HG02943 (cell line): Measurements from ENCODE around the gene NR6A1.
"Not testable (repeated sequence)": the region's sequence is repeated elsewhere in the genome, so short reads cannot be mapped to it uniquely, and the experiment has no call there.

ENCODE experiments used
- ATAC-seq: cut with Tn5 transposase; IDR thresholded peaks from one replicate; pipeline ENCODE4 v1.9.1; 2021; ENCODE audit warnings: mild to moderate bottlenecking, low read depth, moderate library complexity; ENCODE audit not compliant: unreplicated experiment

NR6A1 gene

GRCh38 chr9:124761710-124762109, 9.4 kb downstream of the NR6A1 start:
- ATAC-seq = no peak

DNA sequence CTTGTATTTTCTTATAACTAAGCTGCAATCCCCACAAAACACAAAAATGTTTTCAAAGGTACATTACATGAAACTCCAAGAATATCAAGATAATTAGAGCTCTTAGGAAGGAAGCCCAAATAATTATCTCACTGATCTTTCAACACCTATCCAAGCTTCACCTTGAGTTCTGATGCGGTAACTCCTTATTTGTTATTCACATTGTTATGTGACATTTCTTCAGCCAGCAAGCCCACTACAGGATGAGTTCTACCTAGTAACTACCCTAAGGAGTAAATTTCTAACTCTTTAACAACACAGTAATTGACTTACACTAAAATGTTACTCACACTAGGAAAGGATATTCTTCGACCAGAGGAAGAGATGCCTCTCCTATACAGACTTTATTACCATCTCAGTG, 9.9 kb downstream of the NR6A1 start:
- ATAC-seq = no peak

DNA sequence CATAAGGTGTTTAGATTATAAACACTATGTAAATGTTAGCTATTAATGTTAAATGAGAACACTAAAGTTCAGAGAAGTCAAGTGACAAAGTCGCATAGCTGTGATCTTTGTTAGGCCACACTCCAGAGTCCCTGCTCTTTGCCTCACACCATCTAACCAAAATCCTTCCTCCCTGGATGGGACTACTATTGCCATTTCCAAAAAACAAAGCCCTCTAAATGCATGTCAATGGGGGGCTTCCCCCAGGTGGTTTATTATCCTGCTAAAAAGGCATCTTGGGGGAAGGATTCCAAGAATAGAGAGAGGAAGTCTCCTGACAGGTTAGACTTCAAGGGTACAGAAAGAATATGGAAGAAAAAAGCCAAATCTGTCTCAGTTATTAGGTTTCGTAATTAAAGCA, 10.4 kb downstream of the NR6A1 start:
- ATAC-seq = no peak

DNA sequence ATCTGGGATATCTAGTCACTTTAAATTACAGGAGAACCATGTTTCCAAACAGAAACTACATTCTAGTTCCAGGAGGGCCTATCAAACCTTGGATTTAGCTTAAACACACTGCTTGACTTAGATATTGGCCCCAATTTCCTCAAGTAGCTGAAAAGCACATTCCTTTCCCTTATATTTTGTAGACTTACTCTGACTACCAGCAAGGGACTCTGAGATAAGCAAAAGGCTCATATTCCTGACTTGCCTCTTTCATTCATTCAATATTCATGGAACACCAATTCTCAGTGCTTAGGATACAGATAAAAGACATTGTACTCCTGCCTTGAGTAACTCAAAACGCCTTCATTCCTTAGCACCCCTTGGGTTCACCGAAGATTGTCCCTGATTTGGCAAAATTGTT, 11.8 kb downstream of the NR6A1 start:
- ATAC-seq = no peak

DNA sequence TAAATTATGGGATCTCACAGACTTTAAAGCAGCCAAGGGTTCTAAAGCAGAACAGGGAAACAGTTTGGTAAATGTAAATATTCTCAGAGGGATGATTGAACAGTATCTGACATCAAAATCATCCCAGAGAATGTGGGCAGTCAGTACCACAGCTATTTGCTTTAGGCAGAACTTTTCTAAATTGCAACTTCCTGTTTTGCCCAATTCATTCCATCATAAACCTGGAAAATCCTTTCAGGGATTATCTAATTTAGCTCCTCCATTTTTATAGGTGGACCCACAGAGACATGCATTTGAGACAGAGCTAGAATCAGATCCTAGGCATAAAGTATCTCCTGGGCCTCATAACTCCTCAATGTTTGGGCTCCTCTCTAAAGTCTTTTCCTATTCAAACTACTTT, 12.4 kb downstream of the NR6A1 start:
- ATAC-seq = no peak

GRCh38 chr9:124758061-124758460, 13.1 kb downstream of the NR6A1 start:
- ATAC-seq = no peak

DNA sequence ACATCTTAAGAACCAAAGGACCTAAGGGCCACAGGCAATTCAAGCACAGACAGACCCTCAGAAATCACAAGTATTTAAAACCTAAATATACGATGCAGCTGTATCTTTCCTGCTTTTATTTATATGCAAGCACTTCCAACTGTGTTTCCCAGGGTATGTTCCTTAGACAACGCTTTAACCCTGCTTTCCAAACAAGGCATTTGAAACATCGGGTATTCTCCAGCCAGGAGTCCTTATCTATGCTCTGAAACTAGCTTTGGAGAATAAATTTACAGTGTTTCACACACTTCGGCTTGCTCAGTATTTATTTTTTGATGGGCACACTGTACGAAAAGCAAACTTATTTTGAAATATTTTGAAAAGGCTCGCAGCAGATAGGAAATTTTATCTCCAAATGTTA, 13.5 kb downstream of the NR6A1 start:
- ATAC-seq = no peak

GRCh38 chr9:124756011-124756410, 15.1 kb downstream of the NR6A1 start:
- ATAC-seq = no peak

DNA sequence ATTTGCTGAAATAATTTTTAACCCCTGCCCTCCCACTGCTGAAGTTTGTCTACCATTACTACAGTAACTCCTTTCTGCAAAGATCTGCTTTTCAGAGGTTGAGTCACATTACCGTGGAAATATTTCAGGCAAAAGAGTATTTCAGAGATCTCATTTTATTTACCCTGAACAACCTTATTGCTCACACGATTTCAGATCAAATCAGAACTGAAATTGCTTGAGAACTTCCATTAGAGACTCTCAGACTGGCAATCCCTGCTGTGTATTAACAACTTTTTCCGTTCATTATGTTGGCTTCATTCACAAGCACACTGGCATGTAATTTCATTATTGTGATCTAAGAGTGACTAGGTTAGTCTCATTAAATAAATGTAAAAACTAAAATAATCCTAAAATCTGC, 16.1 kb downstream of the NR6A1 start:
- no peak for ATAC-seq

GRCh38 chr9:124754289-124754688, 16.8 kb downstream of the NR6A1 start:
- ATAC-seq = no peak

- ATAC-seq = no peak
These were observed 18.1 kb downstream of the NR6A1 start for GRCh38 chr9:124752967-124753366.

DNA sequence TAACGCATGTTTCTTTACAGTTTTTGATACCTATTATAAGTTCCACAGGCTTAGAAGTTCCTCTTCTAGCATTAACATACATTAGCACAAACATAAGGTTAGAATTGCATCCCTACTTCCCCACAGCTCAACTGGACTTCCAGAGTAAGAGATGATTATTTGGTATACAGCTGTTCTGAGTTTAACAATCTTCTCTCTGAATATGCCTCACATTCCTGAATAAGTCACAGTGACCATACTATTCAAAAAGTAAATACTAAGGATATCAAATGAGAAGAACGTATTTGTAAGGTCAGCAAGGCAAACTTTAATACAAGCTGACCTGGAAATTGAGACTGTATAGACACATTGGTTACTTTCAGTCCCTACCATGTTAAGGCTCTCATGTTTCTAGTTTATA, 21.3 kb downstream of the NR6A1 start:
- no peak for ATAC-seq

DNA sequence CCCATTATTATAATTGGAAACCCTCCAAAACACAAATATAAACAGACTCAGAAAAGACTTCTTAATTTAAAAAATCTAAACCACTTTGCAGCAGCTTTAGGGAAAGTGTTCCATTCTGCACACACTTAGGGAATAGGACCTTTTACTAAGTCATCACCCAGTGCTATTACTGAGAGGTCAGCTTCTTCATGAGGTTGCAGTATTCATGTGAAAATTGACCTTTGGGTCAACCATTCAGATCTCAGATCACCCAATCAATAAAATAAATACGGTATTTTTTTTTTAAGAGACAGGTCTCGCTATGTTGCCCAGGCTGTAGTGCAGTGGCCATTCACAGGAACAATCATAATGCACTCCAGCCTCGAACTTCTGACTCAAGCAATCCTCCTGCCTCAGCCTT, 21.8 kb downstream of the NR6A1 start:
- no peak for ATAC-seq

DNA sequence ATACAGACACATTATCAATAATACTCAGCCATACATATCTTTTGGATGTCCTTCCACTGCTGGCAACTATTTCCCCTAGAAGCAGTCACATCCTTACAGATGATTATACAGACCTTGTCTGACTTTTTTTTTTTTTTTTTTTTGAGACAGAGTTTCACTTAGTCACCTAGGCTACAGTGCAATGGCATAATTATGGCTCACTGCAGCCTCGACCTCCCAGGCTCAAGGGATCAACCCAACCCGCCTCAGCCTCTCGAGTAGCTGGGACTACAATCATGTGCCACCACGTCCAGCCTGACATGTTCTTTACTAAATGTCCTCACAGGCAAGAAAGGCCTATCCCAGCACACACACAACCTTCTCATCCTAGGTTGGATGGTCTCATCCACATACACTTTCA, 24.0 kb downstream of the NR6A1 start:
- ATAC-seq = no peak

- ATAC-seq = no peak
These were observed 27.3 kb downstream of the NR6A1 start for GRCh38 chr9:124743686-124744348.

DNA sequence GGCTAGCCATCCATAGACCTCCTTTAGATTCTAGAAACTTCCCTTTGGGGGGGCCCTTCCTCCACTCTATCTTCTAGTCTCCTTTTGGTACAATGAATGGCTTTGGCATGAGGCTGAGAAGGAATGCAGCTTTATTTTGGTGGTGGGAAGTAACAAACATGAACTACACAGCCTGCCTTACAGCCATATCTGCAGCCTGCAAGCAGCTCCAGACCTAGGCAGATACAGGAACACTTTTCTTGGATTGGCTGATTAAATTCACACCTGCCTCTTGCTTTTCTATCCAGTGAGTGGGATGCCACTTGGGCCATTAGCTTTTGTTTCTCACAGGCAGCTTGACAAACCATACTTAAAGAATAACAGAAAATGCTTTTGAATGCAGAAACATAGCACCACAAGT, 28.2 kb downstream of the NR6A1 start:
- ATAC-seq = no peak

DNA sequence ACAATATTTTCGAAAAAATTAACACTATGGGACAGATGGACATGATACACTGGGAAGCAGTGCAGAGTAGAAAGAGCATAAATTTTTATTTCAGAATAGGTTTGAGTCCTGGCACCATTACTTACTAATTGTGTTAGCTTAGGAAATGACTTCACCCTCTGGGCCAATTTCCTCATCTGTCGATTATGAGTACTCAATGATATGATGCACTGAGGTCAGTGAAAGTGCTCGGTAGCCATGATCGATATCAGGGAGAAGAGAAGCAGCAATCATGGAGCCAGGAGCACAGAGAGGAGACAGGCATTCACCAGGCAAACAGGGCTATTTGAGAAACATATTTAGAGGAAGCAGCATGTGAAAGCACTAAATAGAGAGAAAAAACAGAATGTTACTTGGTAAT, 29.4 kb downstream of the NR6A1 start:
- no peak for ATAC-seq

DNA sequence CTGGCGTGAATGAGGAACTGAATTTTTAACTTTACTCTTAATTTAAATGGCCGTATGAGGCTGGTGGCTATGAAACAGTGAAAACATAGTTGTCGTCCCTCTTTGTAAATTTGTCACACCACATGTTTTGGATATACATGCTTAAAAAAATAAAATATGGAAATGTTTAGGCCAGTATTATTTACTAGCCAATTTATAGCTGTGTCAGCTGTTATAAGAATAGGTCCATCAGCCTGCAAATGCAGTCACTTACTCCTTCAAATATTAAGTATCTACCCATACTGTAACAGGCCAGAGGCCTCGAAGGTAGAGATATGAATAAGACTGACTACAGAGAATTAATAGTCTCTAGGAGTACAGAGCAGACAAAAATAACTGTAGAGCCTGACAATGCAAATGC, 30.0 kb downstream of the NR6A1 start:
- ATAC-seq = no peak

DNA sequence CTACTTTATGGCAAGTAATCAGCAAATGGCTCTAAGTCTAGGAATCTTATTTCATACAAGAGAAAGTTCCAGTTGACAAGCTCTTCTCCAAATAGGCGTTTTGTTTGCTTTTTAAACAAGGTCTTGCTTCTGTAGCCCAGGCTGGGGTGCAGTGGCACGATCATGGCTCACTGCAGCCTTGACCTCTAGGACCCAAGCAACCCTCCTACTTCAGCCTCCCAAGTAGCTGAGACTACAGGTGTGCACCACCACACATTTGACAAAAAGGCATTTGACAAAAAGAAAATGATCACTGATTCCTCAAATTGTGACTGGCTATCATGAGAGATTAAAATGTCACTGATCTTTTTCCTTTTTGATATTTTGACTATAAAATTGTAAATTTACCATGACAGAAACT, 31.8 kb downstream of the NR6A1 start:
- no peak for ATAC-seq

DNA sequence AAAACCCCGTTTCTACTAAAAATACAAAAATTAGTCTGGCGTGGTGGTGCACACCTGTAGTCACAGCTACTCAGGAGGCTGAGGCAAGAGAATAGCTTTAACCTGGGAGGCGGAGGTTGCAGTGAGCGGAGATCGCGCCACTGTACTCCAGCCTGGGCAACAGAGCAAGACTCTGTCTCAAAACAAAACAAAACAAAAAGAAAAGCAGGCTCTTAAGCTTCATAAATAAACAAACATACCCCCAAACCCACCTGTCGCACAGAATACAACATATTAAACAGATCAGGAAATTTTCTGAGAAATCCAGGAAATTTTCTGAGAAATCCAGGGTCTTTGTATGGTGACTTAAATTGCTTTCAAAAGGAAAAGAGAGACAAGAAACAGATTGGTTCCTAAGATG, 33.0 kb downstream of the NR6A1 start:
- not testable (repeated sequence) for ATAC-seq

DNA sequence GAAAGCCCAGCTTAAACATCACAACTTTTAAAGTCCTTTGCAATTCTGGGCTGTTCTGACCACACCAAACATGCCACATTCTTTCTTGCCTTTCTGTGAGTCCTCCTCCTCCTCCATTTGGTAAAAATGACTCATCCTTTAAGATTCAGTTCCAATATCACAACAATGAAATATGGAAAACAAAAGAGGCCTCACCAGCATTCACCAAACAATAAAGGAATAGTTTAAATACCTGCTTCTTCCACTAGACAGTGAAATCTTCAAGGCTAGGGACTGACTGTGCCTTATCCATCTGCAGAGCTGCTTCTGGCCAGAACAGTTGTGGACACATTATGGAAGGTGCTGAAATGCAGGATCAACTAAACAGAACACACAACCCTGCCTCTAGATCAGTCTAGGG, 36.0 kb downstream of the NR6A1 start:
- ATAC-seq = no peak

DNA sequence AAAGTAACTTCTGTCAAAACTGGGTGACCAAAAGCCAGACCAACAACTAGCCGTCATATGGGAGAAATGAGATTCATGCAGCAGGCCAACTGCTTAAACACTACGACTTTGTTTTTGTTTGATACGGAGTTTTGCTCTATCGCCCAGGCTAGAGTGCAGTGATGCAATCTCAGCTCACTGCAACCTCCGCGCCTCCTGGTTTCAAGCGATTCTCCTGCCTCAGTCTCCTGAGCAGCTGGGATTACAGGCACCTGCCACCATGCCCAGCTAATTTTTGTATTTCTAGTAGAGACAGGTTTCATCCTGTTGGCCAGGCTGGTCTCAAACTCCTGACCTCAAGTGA, 36.4 kb downstream of the NR6A1 start:
- ATAC-seq = not testable (repeated sequence)
